ENCODE measurements around the gene PALM3.

PALM3 gene

GRCh38 chr19:14061751-14062557 is at the start of gene PALM3:
PALM3 (minus strand) TSS chr19:14062076; CDS start chr19:14061980, 96 bp downstream.
- DNase-seq (ENCODE audit: low spot score), result no peak

- no peak for DNase-seq (ENCODE audit: low spot score)
Measured at GRCh38 chr19:14111486-14111885, 49.6 kb upstream of the PALM3 start.

GRCh38 chr19:14110650-14111049 is 48.8 kb upstream of the PALM3 start:
- DNase-seq (ENCODE audit: low spot score), result no peak

GRCh38 chr19:14107581-14108461 is 45.9 kb upstream of the PALM3 start:
- no peak for DNase-seq (ENCODE audit: low spot score)

GRCh38 chr19:14106840-14107239 is 45.0 kb upstream of the PALM3 start:
- DNase-seq (ENCODE audit: low spot score), result no peak

- no peak for DNase-seq (ENCODE audit: low spot score)
Measured at GRCh38 chr19:14105680-14106079, 43.8 kb upstream of the PALM3 start.

GRCh38 chr19:14103310-14103709 is 41.4 kb upstream of the PALM3 start:
- DNase-seq (ENCODE audit: low spot score), result no peak

GRCh38 chr19:14102756-14103155 is 40.9 kb upstream of the PALM3 start:
- no peak for DNase-seq (ENCODE audit: low spot score)

GRCh38 chr19:14102102-14102696 is 40.3 kb upstream of the PALM3 start:
- DNase-seq (ENCODE audit: low spot score), result no peak

- no peak for DNase-seq (ENCODE audit: low spot score)
Measured at GRCh38 chr19:14101003-14101545, 39.2 kb upstream of the PALM3 start.

GRCh38 chr19:14097532-14098151 is 35.8 kb upstream of the PALM3 start:
- DNase-seq (ENCODE audit: low spot score), result no peak

- DNase-seq (ENCODE audit: low spot score), result no peak
Measured at GRCh38 chr19:14096272-14096992, 34.6 kb upstream of the PALM3 start.

- peak; percentile 76 for DNase-seq (ENCODE audit: low spot score)
Measured at GRCh38 chr19:14094854-14095253, 33.0 kb upstream of the PALM3 start.

- DNase-seq (ENCODE audit: low spot score), result no peak
Measured at GRCh38 chr19:14093117-14093823, 31.4 kb upstream of the PALM3 start.

GRCh38 chr19:14091813-14092462 is 30.1 kb upstream of the PALM3 start:
- DNase-seq (ENCODE audit: low spot score), result no peak

GRCh38 chr19:14091081-14091812 is 29.4 kb upstream of the PALM3 start:
- peak; percentile 80 for DNase-seq (ENCODE audit: low spot score)

GRCh38 chr19:14090509-14091080 is 28.7 kb upstream of the PALM3 start, which contains the start of gene SAMD1:
SAMD1 (minus strand) TSS chr19:14090751.
- peak; percentile 76 for DNase-seq (ENCODE audit: low spot score)

GRCh38 chr19:14089662-14090508 is 28.0 kb upstream of the PALM3 start:
- DNase-seq (ENCODE audit: low spot score), result peak; percentile 52
